Measurements from ENCODE around the gene NCOA1. TPM values are rescaled to one million over a fixed set of nuclear protein-coding genes. Genes with fewer than 3 reads are reported as not detected.
"Not testable (repeated sequence)": the region's sequence is repeated elsewhere in the genome, so short reads cannot be mapped to it uniquely, and the experiment has no call there.

The NCOA1 gene
- total and polyA plus RNA-seq, 4 experiments from 2014 or later, result 5.9 to 46.2 (median 34.8) TPM

- Histone ChIP-seq H3K27me3 (ENCODE audit: insufficient read depth, low read length) (no peaks in the 10 kb centered on the region), H3K27ac (ENCODE audit: low read depth, low read length) (no peak overlapping the region), H3K4me1 (ENCODE audit: insufficient read depth, low read length) (no peaks in the 10 kb centered on the region), H3K36me3 (ENCODE audit: insufficient read depth, low read length) (no peaks in the 10 kb centered on the region), H3K4me3 (ENCODE audit: low read length in 2 of 2) (no peak overlapping the region), H3K9me3 (ENCODE audit: control insufficient read depth in 1 of 2, low read length in 2 of 2) (no peaks in the 10 kb centered on the region)
- Mint-ChIP-seq H3K9me3 (peaks cover 0 to 4% (median 0%) of the 10 kb centered on the region in 8 donors), H3K27me3 (peaks cover 3 to 5% of the 10 kb centered on the region in 2 donors), H3K4me3 (no peak overlapping the region), H3K4me1 (peaks cover 0 to under 1% (median 0%) of the 10 kb centered on the region in 4 donors), H3K36me3 (no peaks in the 10 kb centered on the region), H3K27ac (no peak overlapping the region)
- DNase-seq, result no peak
- POLR2A ChIA-PET (ENCODE audit: partially characterized antibody), result no interaction called here
- CTCF ChIA-PET (ENCODE audit: partially characterized antibody), result no interaction called here
- intact Hi-C loops (cut with micrococcal nuclease), result no loop called here
Observed at GRCh38 chr2:24466871-24467870, 23.9 kb upstream of the NCOA1 start.

GRCh38 chr2:24468453-24468852, 22.6 kb upstream of the NCOA1 start:
- DNase-seq; H3K27me3 ChIP-seq (ENCODE audit: insufficient read depth, low read length); H3K9me3 ChIP-seq (ENCODE audit: control insufficient read depth in 1 of 2, low read length in 2 of 2); H3K4me3 ChIP-seq (ENCODE audit: low read length in 2 of 2); intact Hi-C loops (cut with micrococcal nuclease); H3K9me3 Mint-ChIP-seq; H3K27ac ChIP-seq (ENCODE audit: low read depth, low read length); H3K27me3 Mint-ChIP-seq; H3K36me3 Mint-ChIP-seq; H3K36me3 ChIP-seq (ENCODE audit: insufficient read depth, low read length); H3K4me3 Mint-ChIP-seq; H3K4me1 ChIP-seq (ENCODE audit: insufficient read depth, low read length); H3K27ac Mint-ChIP-seq; H3K4me1 Mint-ChIP-seq; POLR2A ChIA-PET (ENCODE audit: partially characterized antibody): not testable (repeated sequence)
- CTCF ChIA-PET (ENCODE audit: partially characterized antibody), result interaction anchor here (1.7 kb wide), 1 partner anchor 9 kb away, joined by 5 read pairs; no protein-coding TSS in a partner anchor

GRCh38 chr2:24469148-24469650, 21.9 kb upstream of the NCOA1 start:
- no peaks in the 10 kb centered on the region for H3K9me3 ChIP-seq (ENCODE audit: control insufficient read depth in 1 of 2, low read length in 2 of 2)
- Mint-ChIP-seq H3K9me3 (peaks cover 0 to 4% (median 0%) of the 10 kb centered on the region in 8 donors), H3K4me3 (no peak overlapping the region), H3K27me3 (peaks cover 3 to 4% of the 10 kb centered on the region in 2 donors), H3K4me1 (no peaks in the 10 kb centered on the region), H3K36me3 (no peaks in the 10 kb centered on the region), H3K27ac (no peak overlapping the region)
- ChIA-PET POLR2A (ENCODE audit: partially characterized antibody) (no interaction called here), CTCF (ENCODE audit: partially characterized antibody) (interaction anchor here (0.5 to 1.7 kb wide), 2 partner anchors 9 to 123 kb away, joined by 3 to 5 read pairs; no protein-coding TSS in a partner anchor)
- intact Hi-C loops (cut with micrococcal nuclease), result no loop called here
- no peak for DNase-seq
- H3K4me3 ChIP-seq (ENCODE audit: low read length in 2 of 2), result no peak overlapping the region
- no peaks in the 10 kb centered on the region for H3K27me3 ChIP-seq (ENCODE audit: insufficient read depth, low read length)
- no peak overlapping the region for H3K27ac ChIP-seq (ENCODE audit: low read depth, low read length)
- H3K4me1 ChIP-seq (ENCODE audit: insufficient read depth, low read length), result no peaks in the 10 kb centered on the region
- H3K36me3 ChIP-seq (ENCODE audit: insufficient read depth, low read length), result no peaks in the 10 kb centered on the region

DNA sequence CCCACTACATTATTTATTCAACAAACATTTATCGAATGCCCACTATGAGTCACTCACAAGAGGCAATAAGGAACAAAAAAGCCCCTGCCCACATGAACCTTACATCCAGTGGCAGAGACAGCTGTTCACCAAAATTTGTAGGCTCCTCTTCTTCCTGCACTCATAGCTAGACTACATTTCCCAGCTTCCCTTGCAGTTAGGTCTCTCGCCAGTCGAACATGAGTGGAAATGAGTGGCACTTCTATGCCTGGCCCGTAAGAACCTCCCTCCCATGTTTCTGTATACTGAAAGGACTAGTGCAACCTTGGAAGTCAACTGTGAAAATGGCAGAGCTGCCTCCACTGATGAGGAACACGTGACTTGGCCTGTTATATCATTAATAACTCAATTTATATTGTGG, 19.4 kb upstream of the NCOA1 start:
- Mint-ChIP-seq H3K27me3 (peaks cover 3 to 4% of the 10 kb centered on the region in 2 donors), H3K4me3 (no peak overlapping the region), H3K4me1 (no peaks in the 10 kb centered on the region), H3K27ac (no peak overlapping the region), H3K36me3 (no peaks in the 10 kb centered on the region), H3K9me3 (peaks cover 0 to 4% (median 0%) of the 10 kb centered on the region in 8 donors)
- H3K4me3 ChIP-seq (ENCODE audit: low read length in 2 of 2), result no peak overlapping the region
- no peak overlapping the region for H3K27ac ChIP-seq (ENCODE audit: low read depth, low read length)
- intact Hi-C loops (cut with micrococcal nuclease), result no loop called here
- DNase-seq, result peak in 4 of 5 donors; percentile 4 to 28 (median 16)
- CTCF ChIA-PET (ENCODE audit: partially characterized antibody), result interaction anchor here (0.7 kb wide), 2 partner anchors 58 to 90 kb away, joined by 3 read pairs; no protein-coding TSS in a partner anchor
- no peaks in the 10 kb centered on the region for H3K4me1 ChIP-seq (ENCODE audit: insufficient read depth, low read length)
- no peaks in the 10 kb centered on the region for H3K36me3 ChIP-seq (ENCODE audit: insufficient read depth, low read length)
- POLR2A ChIA-PET (ENCODE audit: partially characterized antibody), result interaction anchor here (1.2 kb wide), 1 partner anchor 19 kb away, joined by 8 read pairs; the partner anchor contains the start of gene NCOA1
- no peaks in the 10 kb centered on the region for H3K27me3 ChIP-seq (ENCODE audit: insufficient read depth, low read length)
- H3K9me3 ChIP-seq (ENCODE audit: control insufficient read depth in 1 of 2, low read length in 2 of 2), result no peaks in the 10 kb centered on the region

DNA sequence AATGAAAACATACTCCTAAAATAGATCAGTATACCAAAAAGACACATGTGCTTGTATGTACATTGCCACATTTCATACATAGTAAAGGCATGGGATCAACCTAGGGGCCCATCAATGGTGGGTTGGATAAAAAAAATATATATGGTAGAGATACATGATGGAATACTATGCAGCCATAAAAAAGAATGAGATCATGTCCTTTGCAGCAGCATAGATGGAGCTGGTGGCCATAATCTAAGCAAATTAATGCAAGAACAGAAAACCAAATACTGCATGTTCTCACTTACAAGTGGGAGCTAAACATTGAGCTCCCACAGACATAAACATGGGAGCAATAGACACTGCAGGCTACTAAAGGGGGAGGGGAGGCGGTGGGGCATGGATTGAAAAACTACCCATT, 18.6 kb upstream of the NCOA1 start:
- H3K4me1 Mint-ChIP-seq, result no peaks in the 10 kb centered on the region
- no peak for DNase-seq
- Histone ChIP-seq H3K36me3 (ENCODE audit: insufficient read depth, low read length) (no peaks in the 10 kb centered on the region), H3K4me3 (ENCODE audit: low read length in 2 of 2) (no peak overlapping the region), H3K27ac (ENCODE audit: low read depth, low read length) (no peak overlapping the region), H3K27me3 (ENCODE audit: insufficient read depth, low read length) (no peaks in the 10 kb centered on the region), H3K9me3 (ENCODE audit: control insufficient read depth in 1 of 2, low read length in 2 of 2) (no peaks in the 10 kb centered on the region), H3K4me1 (ENCODE audit: insufficient read depth, low read length) (no peaks in the 10 kb centered on the region)
- no peaks in the 10 kb centered on the region for H3K36me3 Mint-ChIP-seq
- H3K9me3 Mint-ChIP-seq, result peaks cover 0 to 4% (median 0%) of the 10 kb centered on the region in 8 donors
- H3K27me3 Mint-ChIP-seq, result peaks cover 2 to 3% of the 10 kb centered on the region in 2 donors
- no peak overlapping the region for H3K4me3 Mint-ChIP-seq
- H3K27ac Mint-ChIP-seq, result no peak overlapping the region
- ChIA-PET POLR2A (ENCODE audit: partially characterized antibody) (interaction anchor here (0.8 kb wide), 1 partner anchor 18 kb away, joined by 6 read pairs; no protein-coding TSS in a partner anchor), CTCF (ENCODE audit: partially characterized antibody) (interaction anchor here (0.7 kb wide), 1 partner anchor 91 kb away, joined by 3 read pairs; no protein-coding TSS in a partner anchor)
- intact Hi-C loops (cut with micrococcal nuclease), result no loop called here

- Histone ChIP-seq H3K36me3 (ENCODE audit: insufficient read depth, low read length) (no peaks in the 10 kb centered on the region), H3K27ac (ENCODE audit: low read depth, low read length) (no peak overlapping the region), H3K27me3 (ENCODE audit: insufficient read depth, low read length) (no peaks in the 10 kb centered on the region), H3K4me1 (ENCODE audit: insufficient read depth, low read length) (no peaks in the 10 kb centered on the region), H3K9me3 (ENCODE audit: control insufficient read depth in 1 of 2, low read length in 2 of 2) (no peaks in the 10 kb centered on the region), H3K4me3 (ENCODE audit: low read length in 2 of 2) (no peak overlapping the region)
- POLR2A ChIA-PET (ENCODE audit: partially characterized antibody), result no interaction called here
- Mint-ChIP-seq H3K27me3 (peaks cover 2 to 3% of the 10 kb centered on the region in 2 donors), H3K4me1 (no peaks in the 10 kb centered on the region), H3K27ac (no peak overlapping the region), H3K36me3 (no peaks in the 10 kb centered on the region), H3K4me3 (no peak overlapping the region), H3K9me3 (peaks cover 0 to 4% (median 0%) of the 10 kb centered on the region in 8 donors)
- DNase-seq, result no peak
- CTCF ChIA-PET (ENCODE audit: partially characterized antibody), result no interaction called here
- intact Hi-C loops (cut with micrococcal nuclease), result no loop called here
Observed at GRCh38 chr2:24473626-24474025, 17.4 kb upstream of the NCOA1 start.

DNA sequence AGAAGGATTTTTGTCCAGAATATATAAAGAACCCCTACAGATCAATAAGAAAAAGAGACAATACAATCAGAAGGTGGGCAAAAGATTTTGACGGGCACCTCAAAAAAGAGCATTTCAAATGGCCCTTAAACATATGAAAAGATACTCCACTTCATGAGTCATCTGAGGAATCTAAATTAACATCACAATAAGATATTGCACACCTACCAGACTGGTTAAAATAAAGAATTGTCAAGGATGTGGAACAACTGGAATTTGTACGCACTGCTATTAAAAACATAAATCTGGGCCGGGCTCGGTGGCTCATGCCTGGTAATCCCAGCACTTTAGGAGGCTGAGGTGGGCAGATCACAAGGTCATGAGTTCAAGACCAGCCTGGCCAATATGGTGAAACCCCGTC, 17.0 kb upstream of the NCOA1 start:
- intact Hi-C loops (cut with micrococcal nuclease), result no loop called here
- CTCF ChIA-PET (ENCODE audit: partially characterized antibody), result no interaction called here
- Mint-ChIP-seq H3K27ac (no peak overlapping the region), H3K4me3 (no peak overlapping the region), H3K36me3 (no peaks in the 10 kb centered on the region), H3K27me3 (peaks cover 2 to 3% of the 10 kb centered on the region in 2 donors), H3K4me1 (no peaks in the 10 kb centered on the region), H3K9me3 (peaks cover 0 to 2% (median 0%) of the 10 kb centered on the region in 8 donors)
- no peak overlapping the region for H3K4me3 ChIP-seq (ENCODE audit: low read length in 2 of 2)
- DNase-seq, result no peak
- H3K27ac ChIP-seq (ENCODE audit: low read depth, low read length), result no peak overlapping the region
- POLR2A ChIA-PET (ENCODE audit: partially characterized antibody), result no interaction called here
- H3K4me1 ChIP-seq (ENCODE audit: insufficient read depth, low read length), result no peaks in the 10 kb centered on the region
- H3K27me3 ChIP-seq (ENCODE audit: insufficient read depth, low read length), result no peaks in the 10 kb centered on the region
- no peaks in the 10 kb centered on the region for H3K9me3 ChIP-seq (ENCODE audit: control insufficient read depth in 1 of 2, low read length in 2 of 2)
- H3K36me3 ChIP-seq (ENCODE audit: insufficient read depth, low read length), result no peaks in the 10 kb centered on the region

All from CD4-positive, alpha-beta memory T cell (primary cell).